K562 (cell line): Measurements from ENCODE around the gene MDP1. TPM values are rescaled to one million over a fixed set of nuclear protein-coding genes. Genes with fewer than 3 reads are reported as not detected.

Source experiments
- polyA plus RNA-seq, 8 experiments: library from polyadenylated mRNA; depleted of rRNA in 4 of 8; stranded (reverse) in 5 of 8; unstranded in 3 of 8; fragments of >200 nt; fragmentation: Nextera tagmentation in 2 of 8; fragmentation: Illumina TruSeq in 1 of 8; extraction: Ambion mirVana in 2 of 8; extraction: Trizol in 1 of 8; gene quantifications; 2 replicates each; pipeline versions ENCODE4 v1.2.1 to v1.2.3, GENCODE V29; 2011 to 2014; ENCODE audit warnings: inconsistent platforms in 1 of 8, missing spikeins in 1 of 8
- total RNA-seq, 7 experiments: library from RNA; depleted of rRNA in 6 of 7; stranded (reverse); fragments of >200 nt in 6 of 7; fragmentation: Illumina TruSeq in 2 of 7; extraction: Trizol in 2 of 7; gene quantifications; 2 replicates each; pipeline versions ENCODE4 v1.2.1 to v1.2.3, GENCODE V29; 2011 to 2021; ENCODE audit warnings: low replicate concordance in 1 of 7
- TF ChIP-seq, protein P1 (sequence below), 2 experiments: fragments of 450-650 bp; IDR thresholded peaks; 2 replicates each; pipeline ENCODE4 v1.6.1; 2016; ENCODE audit warnings: mild to moderate bottlenecking in 2 of 2, borderline replicate concordance in 1 of 2, low read depth in 1 of 2, moderate library complexity in 1 of 2

The MDP1 gene
- total and polyA plus RNA-seq, 9 of the 15 experiments (the other 6 are each of a cell fraction or from before 2014, with no cell fraction given), result 2.7 to 29.6 (median 11.0) TPM

DNA sequence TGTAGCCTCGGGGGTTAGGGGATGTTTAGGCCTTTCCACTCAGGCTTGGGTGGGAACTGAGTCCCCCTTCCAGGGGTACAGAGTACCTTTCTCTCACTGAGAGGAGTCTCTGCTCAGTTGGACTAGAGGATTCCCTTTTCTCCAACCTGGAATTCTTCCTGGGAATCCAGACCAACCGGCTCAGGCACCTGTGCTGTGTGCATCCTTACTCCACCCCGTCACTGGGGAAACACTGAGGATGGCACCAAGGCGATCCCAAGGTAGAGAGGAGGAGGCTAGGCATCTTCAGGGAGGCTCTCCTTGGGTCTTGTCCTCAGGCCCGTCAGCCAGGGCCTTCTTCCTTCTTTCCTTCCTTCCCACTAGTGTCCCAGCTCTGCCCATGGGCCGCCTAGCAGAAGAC is 48.0 kb upstream of the MDP1 start (continued):
- TF ChIP-seq, protein P1, sequence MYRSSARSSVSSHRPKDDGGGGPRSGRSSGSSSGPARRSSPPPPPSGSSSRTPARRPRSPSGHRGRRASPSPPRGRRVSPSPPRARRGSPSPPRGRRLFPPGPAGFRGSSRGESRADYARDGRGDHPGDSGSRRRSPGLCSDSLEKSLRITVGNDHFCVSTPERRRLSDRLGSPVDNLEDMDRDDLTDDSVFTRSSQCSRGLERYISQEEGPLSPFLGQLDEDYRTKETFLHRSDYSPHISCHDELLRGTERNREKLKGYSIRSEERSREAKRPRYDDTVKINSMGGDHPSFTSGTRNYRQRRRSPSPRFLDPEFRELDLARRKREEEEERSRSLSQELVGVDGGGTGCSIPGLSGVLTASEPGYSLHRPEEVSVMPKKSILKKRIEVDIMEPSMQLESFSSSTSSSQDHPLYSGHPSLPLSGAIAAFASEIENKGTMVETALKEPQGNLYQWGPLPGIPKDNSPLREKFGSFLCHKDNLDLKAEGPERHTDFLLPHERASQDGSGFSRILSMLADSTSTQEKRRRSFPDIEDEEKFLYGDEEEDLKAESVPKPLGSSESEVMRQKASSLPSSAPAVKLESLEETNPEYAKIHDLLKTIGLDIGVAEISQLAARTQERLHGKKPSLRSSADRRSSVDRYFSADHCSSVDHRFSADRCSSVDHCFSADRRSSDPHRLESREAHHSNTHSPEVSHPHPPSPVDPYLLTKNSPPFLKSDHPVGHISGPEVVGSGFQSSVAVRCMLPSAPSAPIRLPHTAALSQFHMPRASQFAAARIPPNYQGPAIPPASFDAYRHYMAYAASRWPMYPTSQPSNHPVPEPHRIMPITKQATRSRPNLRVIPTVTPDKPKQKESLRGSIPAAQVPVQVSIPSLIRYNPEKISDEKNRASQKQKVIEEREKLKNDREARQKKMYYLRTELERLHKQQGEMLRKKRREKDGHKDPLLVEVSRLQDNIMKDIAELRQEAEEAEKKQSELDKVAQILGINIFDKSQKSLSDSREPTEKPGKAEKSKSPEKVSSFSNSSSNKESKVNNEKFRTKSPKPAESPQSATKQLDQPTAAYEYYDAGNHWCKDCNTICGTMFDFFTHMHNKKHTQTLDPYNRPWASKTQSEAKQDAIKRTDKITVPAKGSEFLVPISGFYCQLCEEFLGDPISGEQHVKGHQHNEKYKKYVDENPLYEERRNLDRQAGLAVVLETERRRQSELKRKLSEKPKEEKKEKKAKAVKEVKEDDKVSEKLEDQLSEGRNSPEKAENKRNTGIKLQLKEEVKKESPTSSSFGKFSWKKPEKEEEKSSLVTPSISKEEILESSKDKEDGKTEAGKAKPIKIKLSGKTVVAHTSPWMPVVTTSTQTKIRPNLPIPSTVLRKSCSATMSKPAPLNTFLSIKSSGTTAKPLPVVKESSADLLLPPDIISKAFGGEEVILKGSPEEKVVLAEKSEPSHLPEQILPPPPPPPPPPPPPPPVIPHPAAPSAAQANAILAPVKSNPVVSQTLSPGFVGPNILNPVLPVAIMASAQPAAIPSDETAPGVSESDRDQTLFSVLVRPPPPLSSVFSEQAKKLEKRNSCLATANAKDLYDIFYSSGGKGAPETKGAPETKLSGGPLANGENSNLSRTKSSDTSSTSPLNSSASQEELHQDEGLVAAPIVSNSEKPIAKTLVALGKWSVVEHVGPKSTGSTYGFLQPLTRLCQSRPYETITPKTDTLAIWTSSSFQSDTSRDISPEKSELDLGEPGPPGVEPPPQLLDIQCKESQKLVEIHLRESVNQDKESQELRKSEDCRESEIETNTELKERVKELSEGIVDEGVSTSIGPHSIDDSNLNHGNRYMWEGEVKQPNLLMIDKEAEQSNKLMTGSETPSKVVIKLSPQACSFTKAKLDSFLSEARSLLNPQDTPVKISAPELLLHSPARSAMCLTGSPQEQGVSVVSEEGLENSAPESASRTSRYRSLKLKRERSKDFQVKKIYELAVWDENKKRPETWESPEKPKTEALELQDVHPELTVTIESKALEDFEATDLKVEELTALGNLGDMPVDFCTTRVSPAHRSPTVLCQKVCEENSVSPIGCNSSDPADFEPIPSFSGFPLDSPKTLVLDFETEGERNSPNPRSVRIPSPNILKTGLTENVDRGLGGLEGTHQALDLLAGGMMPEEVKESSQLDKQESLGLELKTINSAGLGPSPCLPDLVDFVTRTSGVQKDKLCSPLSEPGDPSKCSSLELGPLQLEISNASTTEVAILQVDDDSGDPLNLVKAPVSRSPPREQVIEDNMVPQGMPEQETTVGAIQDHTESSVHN (IDR thresholded peaks at IDR 0.05; ENCODE audit: borderline replicate concordance in 1 of 2, low read depth in 1 of 2), result no peak
- TF ChIP-seq, all 486 proteins: peak for 0
